Esophagus (tissue), 2 donors: ENCODE measurements around the gene IFNA5. TPM values are rescaled to one million over a fixed set of nuclear protein-coding genes. Genes with fewer than 3 reads are reported as not detected.

Source experiments
- H3K27ac ChIP-seq, 2 donors: one replicate each; pipeline ENCODE4 v1.5.1; 2013; ENCODE audit warnings: low read depth in 2 of 2, mild to moderate bottlenecking in 2 of 2, inconsistent platforms in 1 of 2, low read length in 1 of 2, moderate library complexity in 1 of 2
- H3K27me3 ChIP-seq, 2 donors: one replicate each; pipeline ENCODE4 v1.6.1; 2013; ENCODE audit warnings: low read length in 2 of 2, control low read depth in 1 of 2, mild to moderate bottlenecking in 1 of 2; ENCODE audit not compliant: insufficient read depth in 2 of 2, control insufficient read depth in 1 of 2
- H3K36me3 ChIP-seq, 2 donors: one replicate each; pipeline ENCODE4 v1.6.1; 2013; ENCODE audit warnings: low read length in 1 of 2; ENCODE audit not compliant: control insufficient read depth in 2 of 2, insufficient read depth in 2 of 2
- H3K4me1 ChIP-seq, 2 donors: one replicate each; pipeline ENCODE4 v1.6.1; 2013; ENCODE audit warnings: low read length in 1 of 2; ENCODE audit not compliant: control insufficient read depth in 2 of 2, insufficient read depth in 2 of 2
- H3K4me3 ChIP-seq, 2 donors: one replicate each; pipeline ENCODE4 v1.5.1; 2013; ENCODE audit warnings: low read length in 2 of 2, mild to moderate bottlenecking in 2 of 2, low read depth in 1 of 2, moderate library complexity in 1 of 2
- H3K9me3 ChIP-seq, 2 donors: one replicate each; pipeline ENCODE4 v1.6.1; 2013; ENCODE audit warnings: mild to moderate bottlenecking in 2 of 2, low read depth in 1 of 2, low read length in 1 of 2, moderate library complexity in 1 of 2; ENCODE audit not compliant: control insufficient read depth in 2 of 2, insufficient read depth in 1 of 2
- WGBS, 2 donors: extraction: QIAGEN DNeasy Blood & Tissue Kit; methylation state at CpG; one replicate each; pipeline ENCODE4 v1.1.7; 2013; 5-methylcytosine and 5-hydroxymethylcytosine counted together
- polyA plus RNA-seq, 2 donors: library from polyadenylated mRNA; stranded (reverse); fragments of 200-250 nt; gene quantifications; one replicate each; pipeline ENCODE4 v1.2.3, GENCODE V29; 2013
- donor health status: healthy with polysubstance abuse.
- donor health status: Bipolar disorder and iron deficiency.

The IFNA5 gene
- under 1 TPM in 1 of 2 donors, not detected in 1; 0.04 TPM for polyA plus RNA-seq

DNA sequence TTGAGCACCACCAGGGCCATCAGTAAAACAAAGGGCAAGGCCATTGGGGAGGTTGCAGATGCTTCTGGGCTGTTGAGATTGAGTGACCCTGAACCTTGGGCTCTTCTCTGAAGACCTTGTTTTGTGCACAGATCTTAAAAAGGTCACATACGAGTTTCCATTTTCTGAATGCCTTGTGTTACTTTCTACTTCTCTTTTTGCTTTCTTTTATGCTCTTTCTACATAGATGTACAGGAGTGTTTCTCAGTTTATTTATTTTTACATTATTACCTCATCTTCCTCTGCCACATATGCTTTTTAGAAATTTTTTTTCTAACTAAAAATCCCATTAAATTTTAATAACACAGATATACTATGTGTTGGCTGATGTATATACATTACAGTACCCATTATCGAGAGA lies at the start of gene IFNA5:
Gene IFNA5, minus strand, starts transcription at position 101 of the 400 bp plus-strand sequence. Its CDS starts 57 bp downstream, at position 44.
- Histone ChIP-seq H3K4me3 (no peak within 1 kb of the TSS), H3K27ac (no peak within 1 kb of the TSS), H3K27me3 (no peaks in the 10 kb centered on the region), H3K9me3 (no peaks in the 10 kb centered on the region), H3K4me1 (no peaks in the 10 kb centered on the region), H3K36me3 (no peaks in the 10 kb centered on the region)
- 88 to 91% methylated on average over 2 of the region's 2 CpGs for WGBS, 2 donors

DNA sequence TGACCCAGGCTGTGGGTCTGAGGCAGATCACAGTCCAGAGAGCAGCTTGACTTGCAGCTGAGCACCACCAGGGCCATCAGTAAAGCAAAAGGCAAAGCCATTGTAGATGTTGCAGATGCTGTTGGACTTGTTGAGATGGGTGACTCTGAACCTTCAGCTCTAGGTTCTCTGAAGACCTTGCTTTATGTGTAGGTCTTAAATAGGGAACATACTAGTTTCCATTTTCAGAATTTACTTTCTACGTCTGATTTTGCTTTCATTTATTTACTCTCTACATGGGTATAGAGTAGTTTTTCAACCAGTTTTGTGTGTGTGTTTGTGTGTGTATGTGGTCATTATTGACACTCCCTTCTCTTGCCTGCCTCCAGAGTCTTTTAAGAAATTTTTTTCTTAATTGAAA lies 45.7 kb upstream of the IFNA5 start, which contains the start of gene IFNA6:
Gene IFNA6, minus strand, starts transcription at position 101 of the 400 bp plus-strand sequence. Its CDS starts 0 bp downstream, at position 101.
- H3K4me1 ChIP-seq, result no peaks in the 10 kb centered on the region
- no peaks in the 10 kb centered on the region for H3K9me3 ChIP-seq
- no peak within 1 kb of the TSS for H3K27ac ChIP-seq
- H3K36me3 ChIP-seq, result no peaks in the 10 kb centered on the region
- WGBS, 2 donors, result 81 to 91% methylated on average over 1 of the region's 1 CpG
- no peaks in the 10 kb centered on the region for H3K27me3 ChIP-seq
- no peak within 1 kb of the TSS for H3K4me3 ChIP-seq

- Histone ChIP-seq H3K27ac (no peak overlapping the region), H3K36me3 (no peaks in the 10 kb centered on the region), H3K9me3 (no peaks in the 10 kb centered on the region), H3K27me3 (no peaks in the 10 kb centered on the region), H3K4me3 (no peak overlapping the region), H3K4me1 (no peaks in the 10 kb centered on the region)
- WGBS, 2 donors, result 60 to 64% methylated on average over 3 of the region's 3 CpGs
Observed at GRCh38 chr9:21348430-21348970, 43.4 kb upstream of the IFNA5 start.

GRCh38 chr9:21340735-21341134 lies 35.6 kb upstream of the IFNA5 start:
- Histone ChIP-seq H3K4me3 (no peak overlapping the region), H3K27me3 (no peaks in the 10 kb centered on the region), H3K27ac (no peak overlapping the region), H3K9me3 (no peaks in the 10 kb centered on the region), H3K4me1 (no peaks in the 10 kb centered on the region), H3K36me3 (no peaks in the 10 kb centered on the region)
- WGBS, 2 donors, result 87 to 91% methylated on average over 4 of the region's 4 CpGs

GRCh38 chr9:21336457-21336856 lies 31.3 kb upstream of the IFNA5 start:
- no peak overlapping the region for H3K4me3 ChIP-seq
- H3K36me3 ChIP-seq, result no peaks in the 10 kb centered on the region
- H3K9me3 ChIP-seq, result no peaks in the 10 kb centered on the region
- H3K27ac ChIP-seq, result no peak overlapping the region
- no peaks in the 10 kb centered on the region for H3K27me3 ChIP-seq
- no peaks in the 10 kb centered on the region for H3K4me1 ChIP-seq

GRCh38 chr9:21334701-21335632 lies 29.9 kb upstream of the IFNA5 start, which contains the start of gene KLHL9:
TSS of gene KLHL9 (minus strand) at chr9:21335404. CDS start at chr9:21334859, 545 bp downstream.
- Histone ChIP-seq H3K27me3 (no peaks in the 10 kb centered on the region), H3K27ac (peak within 1 kb of the TSS; percentile 91 to 99), H3K4me3 (peak within 1 kb of the TSS; percentile 70 to 85), H3K4me1 (no peaks in the 10 kb centered on the region), H3K9me3 (no peaks in the 10 kb centered on the region), H3K36me3 (no peaks in the 10 kb centered on the region)
- 0 to 1% methylated on average over 52 to 55 of the region's 55 CpGs for WGBS, 2 donors

DNA sequence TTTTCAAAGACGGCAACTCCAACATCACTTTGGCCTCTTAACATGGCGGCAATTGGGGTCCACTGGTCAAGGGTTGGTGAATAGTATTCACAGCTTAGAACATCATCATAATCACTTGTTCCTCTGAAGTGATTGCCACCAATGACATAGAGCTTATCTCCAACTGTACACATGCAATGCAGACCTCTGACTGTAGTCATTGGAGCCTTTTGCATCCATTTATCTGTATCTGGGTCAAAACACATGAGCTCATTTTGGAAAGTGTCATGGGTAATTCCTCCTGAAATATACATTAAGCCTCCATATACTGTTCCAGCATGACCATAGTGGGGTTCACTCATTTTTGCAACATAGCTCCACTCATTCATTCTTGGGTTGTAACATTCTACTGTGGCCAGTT lies 28.1 kb upstream of the IFNA5 start:
- Histone ChIP-seq H3K4me1 (no peaks in the 10 kb centered on the region), H3K27me3 (no peaks in the 10 kb centered on the region), H3K9me3 (no peaks in the 10 kb centered on the region), H3K36me3 (no peaks in the 10 kb centered on the region), H3K27ac (no peak overlapping the region), H3K4me3 (peak overlapping the region in 1 of 2 donors; percentile 70)
- 98% methylated on average over 2 of the region's 2 CpGs for WGBS, 2 donors

- 45 to 48% methylated on average over 5 of the region's 5 CpGs for WGBS, 2 donors
- no peaks in the 10 kb centered on the region for H3K4me1 ChIP-seq
- H3K36me3 ChIP-seq, result no peaks in the 10 kb centered on the region
- H3K4me3 ChIP-seq, result no peak overlapping the region
- H3K9me3 ChIP-seq, result no peaks in the 10 kb centered on the region
- no peak overlapping the region for H3K27ac ChIP-seq
- H3K27me3 ChIP-seq, result no peaks in the 10 kb centered on the region
Observed at GRCh38 chr9:21331676-21332402, 26.7 kb upstream of the IFNA5 start.

DNA sequence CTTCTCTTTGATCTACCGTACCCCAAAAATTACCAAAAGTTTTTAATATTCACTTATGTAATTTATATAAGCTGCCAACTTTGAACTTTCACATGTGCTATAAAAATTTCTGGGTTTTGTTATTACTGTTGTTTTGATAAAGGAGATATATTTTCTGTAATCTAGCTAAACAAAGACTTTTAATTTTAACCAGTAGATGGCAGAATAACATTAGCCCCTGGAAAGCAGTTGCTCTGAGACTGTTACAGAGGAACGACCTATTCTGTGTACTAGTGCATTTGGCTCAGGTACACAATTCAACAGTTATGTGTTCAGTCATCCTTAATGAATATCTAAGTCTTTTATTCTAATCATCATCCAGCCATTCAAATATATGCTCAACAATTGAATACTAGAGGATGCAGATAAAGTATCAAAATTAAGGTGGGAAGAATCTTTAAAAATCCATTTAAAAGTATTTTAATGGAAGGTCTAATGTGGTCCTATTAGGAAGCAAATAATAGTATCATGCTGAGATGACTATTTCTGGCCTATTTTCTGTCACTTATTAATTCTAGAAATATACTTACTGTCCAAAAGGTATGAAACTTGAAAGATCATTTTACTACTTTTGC lies 21.5 kb upstream of the IFNA5 start:
- Histone ChIP-seq H3K4me1 (no peaks in the 10 kb centered on the region), H3K4me3 (no peak overlapping the region), H3K9me3 (no peaks in the 10 kb centered on the region), H3K27me3 (no peaks in the 10 kb centered on the region), H3K27ac (no peak overlapping the region), H3K36me3 (peaks cover 0 to 2% of the 10 kb centered on the region in 2 donors)
- WGBS, 2 donors, result 30 to 34% methylated on average over 2 of the region's 2 CpGs
